WTC11 (cell line): ENCODE data around the gene PRKN. TPM values are rescaled to one million over a fixed set of nuclear protein-coding genes. Genes with fewer than 3 reads are reported as not detected.

ENCODE experiments used
- ATAC-seq: fragments of 200-7000 bp; cut with Tn5 transposase; 2 replicates; pipeline ENCODE4 v1.10.0; 2021; ENCODE audit warnings: mild to moderate bottlenecking, moderate library complexity
- CTCF ChIA-PET: fragments of 300-600 bp; sonication (Branson Sonifier 250); formaldehyde crosslinking; loops from one replicate; lab custom pipeline; 2021; ENCODE audit warnings: antibody characterized with exemption; lab: Charles Lee
- POLR2A ChIA-PET: fragments of 350-600 bp; sonication (Branson Sonifier 250); formaldehyde crosslinking; loops from one replicate; lab custom pipeline; 2021; ENCODE audit warnings: antibody characterized with exemption; lab: Charles Lee
- DNase-seq: peaks from one replicate; pipeline ENCODE4 v3.0.0; 2021; ENCODE audit warnings: low spot score
- H3K27ac Mint-ChIP-seq: 2 replicates; pipeline ENCODE4 v1.8.0; 2021; ENCODE audit warnings: mixed read lengths
- H3K27me3 Mint-ChIP-seq: 2 replicates; pipeline ENCODE4 v1.8.0; 2021; ENCODE audit warnings: low read depth, mild to moderate bottlenecking, moderate library complexity, mixed read lengths
- H3K36me3 Mint-ChIP-seq: 2 replicates; pipeline ENCODE4 v1.8.0; 2021; ENCODE audit warnings: mixed read lengths
- H3K4me1 Mint-ChIP-seq: 2 replicates; pipeline ENCODE4 v1.8.0; 2022; ENCODE audit warnings: mixed read lengths
- H3K4me3 Mint-ChIP-seq: 2 replicates; pipeline ENCODE4 v1.8.0; 2021; ENCODE audit warnings: mild to moderate bottlenecking, moderate library complexity, mixed read lengths
- H3K9me3 Mint-ChIP-seq: 2 replicates; pipeline ENCODE4 v1.8.0; 2021; ENCODE audit warnings: mixed read lengths
- CREB1 ChIP-seq: sonication (generic); formaldehyde crosslinking; IDR thresholded peaks from 2 replicates; pipeline ENCODE4 v1.8.0; 2023; ENCODE audit warnings: mild to moderate bottlenecking, missing genetic modification reagents
- CREM ChIP-seq: sonication (generic); formaldehyde crosslinking; IDR thresholded peaks from 2 replicates; pipeline ENCODE4 v1.8.1; 2022; ENCODE audit warnings: mild to moderate bottlenecking, missing genetic modification reagents, moderate library complexity
- GRHL2 ChIP-seq: fragments of 250-450 bp; sonication (Bioruptor Pico); IDR thresholded peaks from 2 replicates; pipeline ENCODE4 v1.8.0; 2022; ENCODE audit warnings: mild to moderate bottlenecking, moderate library complexity; ENCODE audit not compliant: insufficient replicate concordance, severe bottlenecking
- HMGA2 ChIP-seq: fragments of 250-450 bp; sonication (Bioruptor Pico); IDR thresholded peaks from 2 replicates; pipeline ENCODE4 v1.4.0; 2021; ENCODE audit warnings: mild to moderate bottlenecking, moderate library complexity
- IRF2 ChIP-seq: sonication (generic); formaldehyde crosslinking; IDR thresholded peaks from 2 replicates; pipeline ENCODE4 v1.8.0; 2022; ENCODE audit warnings: low read depth, missing genetic modification reagents, borderline replicate concordance
- MYBL2 ChIP-seq: sonication (generic); formaldehyde crosslinking; IDR thresholded peaks from 2 replicates; pipeline ENCODE4 v1.8.1; 2023; ENCODE audit warnings: mild to moderate bottlenecking, moderate library complexity, missing genetic modification reagents
- NFYB ChIP-seq: sonication (generic); formaldehyde crosslinking; conservative IDR thresholded peaks from 2 replicates; pipeline ENCODE4 v1.8.0; 2022; ENCODE audit warnings: low read depth, missing genetic modification reagents
- NR3C1 ChIP-seq: sonication (generic); formaldehyde crosslinking; conservative IDR thresholded peaks from 2 replicates; pipeline ENCODE4 v1.8.1; 2023; ENCODE audit warnings: low read depth, mild to moderate bottlenecking, missing genetic modification reagents
- OVOL2 ChIP-seq: fragments of 250-450 bp; sonication (Bioruptor Pico); IDR thresholded peaks from 2 replicates; pipeline ENCODE4 v1.9.0; 2021; ENCODE audit warnings: mild to moderate bottlenecking, borderline replicate concordance
- RORB ChIP-seq: fragments of 250-450 bp; sonication (Bioruptor Pico); IDR thresholded peaks from 2 replicates; pipeline ENCODE4 v1.9.0; 2021; ENCODE audit warnings: mild to moderate bottlenecking
- SMAD4 ChIP-seq: sonication (generic); formaldehyde crosslinking; IDR thresholded peaks from 2 replicates; pipeline ENCODE4 v1.8.0; 2022; ENCODE audit warnings: mild to moderate bottlenecking, missing genetic modification reagents
- SOX15 ChIP-seq: fragments of 250-450 bp; sonication (Bioruptor Pico); IDR thresholded peaks from 2 replicates; pipeline ENCODE4 v1.9.0; 2021; ENCODE audit warnings: mild to moderate bottlenecking
- SP1 ChIP-seq: sonication (generic); formaldehyde crosslinking; conservative IDR thresholded peaks from 2 replicates; pipeline ENCODE4 v1.8.1; 2022; ENCODE audit warnings: missing genetic modification reagents
- TP53 ChIP-seq: sonication (generic); formaldehyde crosslinking; IDR thresholded peaks from 2 replicates; pipeline ENCODE4 v1.8.1; 2023; ENCODE audit warnings: mild to moderate bottlenecking, missing genetic modification reagents
- ZNF219 ChIP-seq: sonication (generic); formaldehyde crosslinking; IDR thresholded peaks from 2 replicates; pipeline ENCODE4 v1.8.0; 2023; ENCODE audit warnings: missing genetic modification reagents, mild to moderate bottlenecking, borderline replicate concordance
- ZNF232 ChIP-seq: sonication (generic); formaldehyde crosslinking; IDR thresholded peaks from 2 replicates; pipeline ENCODE4 v1.8.0; 2022; ENCODE audit warnings: mild to moderate bottlenecking, missing genetic modification reagents
- ZNF263 ChIP-seq: sonication (generic); formaldehyde crosslinking; IDR thresholded peaks from 2 replicates; pipeline ENCODE4 v1.8.1; 2022; ENCODE audit warnings: low read depth, mild to moderate bottlenecking, moderate library complexity, missing genetic modification reagents
- ZNF396 ChIP-seq: fragments of 250-450 bp; sonication (Bioruptor Pico); IDR thresholded peaks from 2 replicates; pipeline ENCODE4 v1.8.0; 2021; ENCODE audit warnings: mild to moderate bottlenecking, moderate library complexity, borderline replicate concordance
- total RNA-seq: library from RNA; stranded (reverse); gene quantifications from 3 replicates; pipeline ENCODE4 v1.2.3, GENCODE V29; 2021
- TF ChIP-seq, protein P1 (sequence below): fragments of 250-450 bp; sonication (Bioruptor Pico); IDR thresholded peaks from 2 replicates; pipeline ENCODE4 v1.9.0; 2021; ENCODE audit warnings: mild to moderate bottlenecking
- TF ChIP-seq, protein P2 (sequence below): sonication (generic); formaldehyde crosslinking; IDR thresholded peaks from 2 replicates; pipeline ENCODE4 v1.8.0; 2022; ENCODE audit warnings: mild to moderate bottlenecking, missing genetic modification reagents
- TF ChIP-seq, protein P3 (sequence below): sonication (generic); formaldehyde crosslinking; IDR thresholded peaks from 2 replicates; pipeline ENCODE4 v1.8.0; 2022; ENCODE audit warnings: mild to moderate bottlenecking, missing genetic modification reagents
- TF ChIP-seq, protein P4 (sequence below): sonication (generic); formaldehyde crosslinking; IDR thresholded peaks from 2 replicates; pipeline ENCODE4 v1.8.1; 2023; ENCODE audit warnings: mild to moderate bottlenecking, missing genetic modification reagents, borderline replicate concordance
- TF ChIP-seq, protein P5 (sequence below): sonication (generic); formaldehyde crosslinking; IDR thresholded peaks from 2 replicates; pipeline ENCODE4 v1.8.1; 2023; ENCODE audit warnings: mild to moderate bottlenecking, missing genetic modification reagents, moderate library complexity
- TF ChIP-seq, protein P6 (sequence below): fragments of 250-450 bp; sonication (Bioruptor Pico); conservative IDR thresholded peaks from 2 replicates; pipeline ENCODE4 v1.9.0; 2021; ENCODE audit warnings: mild to moderate bottlenecking

PRKN gene
- total RNA-seq, 1 experiment from 2014 or later: 0.59 TPM

DNA sequence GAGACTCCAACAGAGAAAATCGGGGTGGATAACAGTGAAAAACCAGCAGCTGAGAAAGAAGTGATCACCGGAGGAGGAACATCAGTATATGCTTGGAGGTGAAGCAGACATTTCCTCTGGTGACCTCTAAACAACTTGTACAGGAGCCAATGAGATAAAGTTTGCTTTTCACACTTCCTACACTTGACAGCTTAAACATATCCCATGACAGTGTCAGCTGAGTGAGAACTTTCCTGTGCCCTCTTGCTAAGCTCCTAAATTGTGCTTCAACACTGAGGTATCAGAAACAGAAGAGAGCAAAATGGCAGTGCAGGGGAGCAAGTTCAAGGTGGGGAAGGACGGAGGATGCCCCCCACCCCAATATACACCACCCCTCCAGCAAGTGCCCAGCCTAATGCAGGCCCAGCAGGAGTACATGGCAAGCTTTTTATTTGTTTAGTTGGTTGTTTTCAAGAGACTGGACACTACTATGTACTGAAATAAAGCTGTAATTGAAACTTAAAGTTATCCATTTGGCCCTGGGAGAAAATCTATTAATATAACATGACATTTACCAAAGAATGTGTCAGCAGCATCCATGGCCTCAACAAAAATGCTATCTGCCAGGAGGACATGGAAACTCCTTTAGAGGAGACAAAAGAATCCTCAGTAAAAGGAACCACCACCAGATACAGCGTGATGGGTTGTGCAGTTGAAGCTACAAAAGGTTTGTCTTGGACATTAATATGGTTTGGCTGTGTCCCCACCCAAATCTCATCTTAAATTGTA, 540.2 kb downstream of the PRKN start:
- ATAC-seq (no peak), DNase-seq (no peak)
- Mint-ChIP-seq H3K36me3 (peaks cover 2% of the 10 kb centered on the region; the same call in 1 of the 2 replicates), H3K4me3 (no peak overlapping the region), H3K27ac (no peak overlapping the region), H3K4me1 (peaks cover 5% of the 10 kb centered on the region), H3K27me3 (no peaks in the 10 kb centered on the region), H3K9me3 (peaks cover 17% of the 10 kb centered on the region)
- ChIA-PET POLR2A (no interaction called here), CTCF (interaction anchor here (0.5 kb wide), 1 partner anchor 817 kb away, joined by 5 read pairs; no protein-coding TSS in a partner anchor)
- TF ChIP-seq IRF2 (CRISPR knock-in tag) (no peak), HMGA2 (CRISPR knock-in tag) (no peak), SP1 (CRISPR knock-in tag) (no peak), GRHL2 (CRISPR knock-in tag) (no peak), CREB1 (CRISPR knock-in tag) (no peak), NFYB (CRISPR knock-in tag) (no peak)
- TF ChIP-seq, protein P1, sequence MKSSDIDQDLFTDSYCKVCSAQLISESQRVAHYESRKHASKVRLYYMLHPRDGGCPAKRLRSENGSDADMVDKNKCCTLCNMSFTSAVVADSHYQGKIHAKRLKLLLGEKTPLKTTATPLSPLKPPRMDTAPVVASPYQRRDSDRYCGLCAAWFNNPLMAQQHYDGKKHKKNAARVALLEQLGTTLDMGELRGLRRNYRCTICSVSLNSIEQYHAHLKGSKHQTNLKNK (CRISPR knock-in tag): no peak
- TF ChIP-seq, protein P2, sequence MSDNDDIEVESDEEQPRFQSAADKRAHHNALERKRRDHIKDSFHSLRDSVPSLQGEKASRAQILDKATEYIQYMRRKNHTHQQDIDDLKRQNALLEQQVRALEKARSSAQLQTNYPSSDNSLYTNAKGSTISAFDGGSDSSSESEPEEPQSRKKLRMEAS (CRISPR knock-in tag): no peak

DNA sequence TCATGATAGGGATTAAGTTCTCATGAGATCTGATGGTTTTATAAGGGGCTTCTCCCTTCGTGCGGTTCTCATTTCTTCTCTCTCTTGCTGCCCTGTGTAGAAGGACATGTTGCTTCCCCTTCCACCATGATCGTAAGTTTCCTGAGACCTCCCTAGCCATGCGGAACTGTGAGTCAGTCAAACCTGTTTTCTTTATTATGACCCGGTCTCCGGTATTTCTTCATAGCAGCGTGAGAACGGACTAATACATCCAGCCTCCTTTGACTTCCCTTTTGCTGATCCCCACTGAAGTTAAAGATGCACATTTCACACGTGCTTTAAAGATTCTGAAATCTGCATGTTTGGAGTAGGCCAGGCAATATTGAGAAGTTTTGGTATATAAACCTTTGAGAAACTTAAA, 543.1 kb downstream of the PRKN start:
- H3K36me3 Mint-ChIP-seq: peaks cover 2% of the 10 kb centered on the region; the same call in 1 of the 2 replicates
- CTCF ChIA-PET: no interaction called here
- POLR2A ChIA-PET: no interaction called here
- no peak overlapping the region for H3K4me3 Mint-ChIP-seq
- H3K27me3 Mint-ChIP-seq: no peaks in the 10 kb centered on the region
- DNase-seq: no peak
- H3K9me3 Mint-ChIP-seq: peaks cover 17% of the 10 kb centered on the region
- no peak for ATAC-seq
- H3K27ac Mint-ChIP-seq: no peak overlapping the region
- peaks cover 5% of the 10 kb centered on the region for H3K4me1 Mint-ChIP-seq
- no peak for TF ChIP-seq TP53 (CRISPR knock-in tag)
- TF ChIP-seq MYBL2 (CRISPR knock-in tag): no peak
- no peak for TF ChIP-seq CREM (CRISPR knock-in tag)
- TF ChIP-seq, protein P3, sequence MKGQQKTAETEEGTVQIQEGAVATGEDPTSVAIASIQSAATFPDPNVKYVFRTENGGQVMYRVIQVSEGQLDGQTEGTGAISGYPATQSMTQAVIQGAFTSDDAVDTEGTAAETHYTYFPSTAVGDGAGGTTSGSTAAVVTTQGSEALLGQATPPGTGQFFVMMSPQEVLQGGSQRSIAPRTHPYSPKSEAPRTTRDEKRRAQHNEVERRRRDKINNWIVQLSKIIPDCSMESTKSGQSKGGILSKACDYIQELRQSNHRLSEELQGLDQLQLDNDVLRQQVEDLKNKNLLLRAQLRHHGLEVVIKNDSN (CRISPR knock-in tag): no peak
- TF ChIP-seq ZNF263 (CRISPR knock-in tag): no peak
- no peak for TF ChIP-seq NR3C1 (CRISPR knock-in tag)
- TF ChIP-seq, protein P4, sequence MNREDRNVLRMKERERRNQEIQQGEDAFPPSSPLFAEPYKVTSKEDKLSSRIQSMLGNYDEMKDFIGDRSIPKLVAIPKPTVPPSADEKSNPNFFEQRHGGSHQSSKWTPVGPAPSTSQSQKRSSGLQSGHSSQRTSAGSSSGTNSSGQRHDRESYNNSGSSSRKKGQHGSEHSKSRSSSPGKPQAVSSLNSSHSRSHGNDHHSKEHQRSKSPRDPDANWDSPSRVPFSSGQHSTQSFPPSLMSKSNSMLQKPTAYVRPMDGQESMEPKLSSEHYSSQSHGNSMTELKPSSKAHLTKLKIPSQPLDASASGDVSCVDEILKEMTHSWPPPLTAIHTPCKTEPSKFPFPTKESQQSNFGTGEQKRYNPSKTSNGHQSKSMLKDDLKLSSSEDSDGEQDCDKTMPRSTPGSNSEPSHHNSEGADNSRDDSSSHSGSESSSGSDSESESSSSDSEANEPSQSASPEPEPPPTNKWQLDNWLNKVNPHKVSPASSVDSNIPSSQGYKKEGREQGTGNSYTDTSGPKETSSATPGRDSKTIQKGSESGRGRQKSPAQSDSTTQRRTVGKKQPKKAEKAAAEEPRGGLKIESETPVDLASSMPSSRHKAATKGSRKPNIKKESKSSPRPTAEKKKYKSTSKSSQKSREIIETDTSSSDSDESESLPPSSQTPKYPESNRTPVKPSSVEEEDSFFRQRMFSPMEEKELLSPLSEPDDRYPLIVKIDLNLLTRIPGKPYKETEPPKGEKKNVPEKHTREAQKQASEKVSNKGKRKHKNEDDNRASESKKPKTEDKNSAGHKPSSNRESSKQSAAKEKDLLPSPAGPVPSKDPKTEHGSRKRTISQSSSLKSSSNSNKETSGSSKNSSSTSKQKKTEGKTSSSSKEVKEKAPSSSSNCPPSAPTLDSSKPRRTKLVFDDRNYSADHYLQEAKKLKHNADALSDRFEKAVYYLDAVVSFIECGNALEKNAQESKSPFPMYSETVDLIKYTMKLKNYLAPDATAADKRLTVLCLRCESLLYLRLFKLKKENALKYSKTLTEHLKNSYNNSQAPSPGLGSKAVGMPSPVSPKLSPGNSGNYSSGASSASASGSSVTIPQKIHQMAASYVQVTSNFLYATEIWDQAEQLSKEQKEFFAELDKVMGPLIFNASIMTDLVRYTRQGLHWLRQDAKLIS (CRISPR knock-in tag): no peak
- TF ChIP-seq ZNF396 (CRISPR knock-in tag): no peak

DNA sequence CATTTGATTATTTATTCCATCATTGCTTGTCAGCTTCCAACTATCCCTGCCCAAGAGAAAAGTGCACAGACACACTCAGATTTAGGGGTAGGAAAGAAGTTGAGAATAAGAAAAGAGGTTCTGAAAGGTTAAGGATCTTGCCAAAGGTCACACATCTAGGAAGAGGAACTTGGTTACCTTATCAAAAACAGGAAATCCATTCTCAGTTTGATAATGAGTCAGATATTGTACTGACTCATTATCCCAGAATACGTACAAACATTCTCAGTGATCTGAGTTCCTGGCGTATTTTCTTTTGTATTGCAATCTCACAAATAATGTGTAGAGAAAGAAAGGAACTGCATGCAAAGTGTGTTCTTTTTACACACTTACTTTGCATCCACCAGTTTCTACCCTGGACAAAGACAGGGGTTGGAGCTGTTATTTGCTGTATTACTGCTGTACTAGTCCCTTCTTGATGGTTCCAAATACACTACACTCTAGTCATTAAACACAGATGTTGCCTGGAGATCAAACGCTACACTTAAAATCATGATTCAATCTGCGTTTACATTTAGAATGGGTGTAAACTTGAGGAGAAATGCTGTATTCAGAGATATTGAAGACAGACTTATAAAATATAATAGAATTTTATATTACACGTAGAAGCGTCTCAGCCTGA, 545.7 kb downstream of the PRKN start:
- peaks cover 3% of the 10 kb centered on the region; the same call in 1 of the 2 replicates for H3K9me3 Mint-ChIP-seq
- no peaks in the 10 kb centered on the region for H3K36me3 Mint-ChIP-seq
- ATAC-seq (no peak), DNase-seq (no peak)
- no peaks in the 10 kb centered on the region for H3K4me1 Mint-ChIP-seq
- no peak overlapping the region for H3K4me3 Mint-ChIP-seq
- POLR2A ChIA-PET: no interaction called here
- H3K27me3 Mint-ChIP-seq: no peaks in the 10 kb centered on the region
- TF ChIP-seq SMAD4 (CRISPR knock-in tag) (no peak), ZNF232 (CRISPR knock-in tag) (no peak), SOX15 (CRISPR knock-in tag) (no peak), OVOL2 (CRISPR knock-in tag) (no peak), RORB (CRISPR knock-in tag) (no peak), ZNF219 (CRISPR knock-in tag) (no peak)
- TF ChIP-seq, protein P5, sequence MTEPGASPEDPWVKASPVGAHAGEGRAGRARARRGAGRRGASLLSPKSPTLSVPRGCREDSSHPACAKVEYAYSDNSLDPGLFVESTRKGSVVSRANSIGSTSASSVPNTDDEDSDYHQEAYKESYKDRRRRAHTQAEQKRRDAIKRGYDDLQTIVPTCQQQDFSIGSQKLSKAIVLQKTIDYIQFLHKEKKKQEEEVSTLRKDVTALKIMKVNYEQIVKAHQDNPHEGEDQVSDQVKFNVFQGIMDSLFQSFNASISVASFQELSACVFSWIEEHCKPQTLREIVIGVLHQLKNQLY: no peak
- TF ChIP-seq, protein P6, sequence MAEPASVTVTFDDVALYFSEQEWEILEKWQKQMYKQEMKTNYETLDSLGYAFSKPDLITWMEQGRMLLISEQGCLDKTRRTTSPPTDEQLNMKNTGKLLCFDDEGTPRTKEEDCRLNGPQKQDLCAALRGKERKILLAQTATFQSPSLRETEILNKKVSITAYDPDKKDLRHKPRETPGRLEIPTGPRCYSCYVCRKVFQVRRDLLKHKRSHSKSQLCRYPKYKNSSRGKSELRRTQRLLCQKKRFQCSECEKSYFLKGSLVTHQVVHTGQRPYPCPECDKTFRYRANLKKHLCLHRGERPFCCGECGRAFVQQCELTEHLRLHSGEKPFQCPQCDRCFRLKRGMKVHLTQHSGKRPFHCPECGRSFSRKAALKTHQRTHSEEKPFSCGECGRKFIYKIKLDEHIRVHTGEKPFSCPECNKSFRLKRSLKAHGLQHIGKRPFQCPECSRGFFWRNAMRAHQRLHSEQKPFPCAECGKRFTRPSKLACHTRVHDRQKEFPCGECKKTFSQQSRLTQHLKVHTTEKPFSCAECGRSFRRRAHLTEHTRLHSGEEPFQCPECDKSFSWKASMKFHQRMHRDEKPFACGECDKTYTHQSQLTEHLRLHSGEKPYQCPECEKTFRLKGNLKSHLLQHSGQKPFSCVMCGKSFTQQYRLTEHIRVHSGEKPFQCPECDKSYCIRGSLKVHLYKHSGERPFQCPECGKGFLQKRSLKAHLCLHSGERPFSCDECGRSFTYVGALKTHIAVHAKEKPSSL (CRISPR knock-in tag): no peak
- CTCF ChIA-PET: no interaction called here
- H3K27ac Mint-ChIP-seq: no peak overlapping the region
